Body of pancreas (tissue), 4 donors: Measurements from ENCODE around the gene MAPK8. TPM values are rescaled to one million over a fixed set of nuclear protein-coding genes. Genes with fewer than 3 reads are reported as not detected.
"Not testable (repeated sequence)": the region's sequence is repeated elsewhere in the genome, so short reads cannot be mapped to it uniquely, and the experiment has no call there.

Source experiments
- ATAC-seq: fragments of 150-250 bp; one replicate; pipeline ENCODE4 v1.9.1; 2016
- DNase-seq, 4 donors: peaks; one replicate each; pipeline ENCODE4 v3.0.0-alpha.2; 2019
- H3K27ac ChIP-seq, 4 donors: fragments of 200-600 bp; sonication (generic); 1 replicate in 3 of 4; 2 replicates in 1 of 4; pipeline versions ENCODE4 v1.5.1 to v1.6.1; 2016 to 2019; ENCODE audit warnings: mild to moderate bottlenecking in 1 of 4, mixed read lengths in 1 of 4, moderate library complexity in 1 of 4
- H3K27me3 ChIP-seq, 2 donors: fragments of 200-600 bp; sonication (generic); one replicate each; pipeline ENCODE4 v1.6.0; 2016; ENCODE audit warnings: mild to moderate bottlenecking in 1 of 2
- H3K36me3 ChIP-seq, 2 donors: fragments of 200-600 bp; sonication (generic); replicated peaks in 1 of 2; 2 replicates each; pipeline ENCODE4 v1.5.1; 2016; ENCODE audit warnings: low read depth in 2 of 2; ENCODE audit not compliant: insufficient read depth in 1 of 2
- H3K4me1 ChIP-seq: fragments of 200-600 bp; sonication (generic); one replicate; pipeline ENCODE4 v1.6.0; 2016
- H3K4me3 ChIP-seq, 2 donors: fragments of 200-600 bp; sonication (generic); 1 replicate in 1 of 2; 2 replicates in 1 of 2; pipeline ENCODE4 v1.5.1; 2016 to 2019
- H3K9me3 ChIP-seq, 3 donors: fragments of 200-600 bp; sonication (generic); 1 replicate in 2 of 3; 2 replicates in 1 of 3; pipeline ENCODE4 v1.5.1; 2016
- CTCF ChIP-seq, 7 experiments: fragments of 450-650 bp in 4 of 7; fragments of 200-600 bp in 3 of 7; sonication (generic) in 3 of 7; IDR thresholded peaks; one replicate each; pipeline ENCODE4 v1.5.1; 2016 to 2019; ENCODE audit warnings: antibody characterized with exemption in 7 of 7
- POLR2A ChIP-seq, 3 donors: fragments of 450-650 bp; IDR thresholded peaks; one replicate each; pipeline ENCODE4 v1.6.1; 2016; ENCODE audit warnings: antibody characterized with exemption in 3 of 3, mild to moderate bottlenecking in 2 of 3
- WGBS, 2 donors: methylation state at CpG; one replicate each; pipeline ENCODE4 v1.1.5; 2017; 5-methylcytosine and 5-hydroxymethylcytosine counted together
- intact Hi-C: fragments of 100-400 bp; cut with DNase I; formaldehyde crosslinking; loops from one replicate; pipeline ENCODE4 v1.15.1; 2023
- total RNA-seq, 2 donors: library from RNA; depleted of rRNA; stranded (reverse); fragments of >200 nt; gene quantifications; one replicate each; pipeline ENCODE4 v1.1.0, GENCODE V29; 2016

MAPK8 gene
- total RNA-seq, 2 donors from 2014 or later: 16.1 to 22.7 TPM

- intact Hi-C loops: no loop called here
- ATAC-seq (no peak), DNase-seq (no peak)
- no peak overlapping the region for H3K27ac ChIP-seq
- no peak overlapping the region for H3K4me3 ChIP-seq
- TF ChIP-seq POLR2A (IDR thresholded peaks at IDR 0.05) (no peak), CTCF (IDR thresholded peaks at IDR 0.05) (no peak)
- no peaks in the 10 kb centered on the region for H3K27me3 ChIP-seq
- no peaks in the 10 kb centered on the region for H3K9me3 ChIP-seq
- H3K36me3 ChIP-seq: no peaks in the 10 kb centered on the region
- 89 to 90% methylated on average over 4 of the region's 4 CpGs for WGBS, 2 donors
- H3K4me1 ChIP-seq: peaks cover 4% of the 10 kb centered on the region
Observed at GRCh38 chr10:48419714-48420113, 113.2 kb downstream of the MAPK8 start.

- WGBS, 2 donors: 88 to 95% methylated on average over 2 of the region's 2 CpGs
- H3K27ac ChIP-seq, H3K27me3 ChIP-seq, ATAC-seq, H3K4me1 ChIP-seq, intact Hi-C loops, H3K9me3 ChIP-seq, DNase-seq, H3K36me3 ChIP-seq, H3K4me3 ChIP-seq: not testable (repeated sequence)
Observed at GRCh38 chr10:48421862-48422261, 115.4 kb downstream of the MAPK8 start.

- H3K9me3 ChIP-seq: no peaks in the 10 kb centered on the region
- 94 to 95% methylated on average over 4 of the region's 4 CpGs for WGBS, 2 donors
- H3K27ac ChIP-seq: no peak overlapping the region
- intact Hi-C loops: no loop called here
- no peak overlapping the region for H3K4me3 ChIP-seq
- no peaks in the 10 kb centered on the region for H3K36me3 ChIP-seq
- no peaks in the 10 kb centered on the region for H3K4me1 ChIP-seq
- no peak for TF ChIP-seq POLR2A (IDR thresholded peaks at IDR 0.05)
- TF ChIP-seq CTCF (IDR thresholded peaks at IDR 0.05): no peak
- no peaks in the 10 kb centered on the region for H3K27me3 ChIP-seq
- ATAC-seq: no peak
- no peak for DNase-seq
Observed at GRCh38 chr10:48423884-48424283, 117.4 kb downstream of the MAPK8 start.

GRCh38 chr10:48428896-48429295 lies 122.4 kb downstream of the MAPK8 start:
- H3K4me3 ChIP-seq: no peak overlapping the region
- no peak for DNase-seq
- intact Hi-C loops: no loop called here

GRCh38 chr10:48429309-48429708 lies 122.8 kb downstream of the MAPK8 start:
- ATAC-seq (no peak), DNase-seq (no peak)
- Histone ChIP-seq H3K27me3 (no peaks in the 10 kb centered on the region), H3K36me3 (no peaks in the 10 kb centered on the region), H3K4me3 (no peak overlapping the region), H3K27ac (no peak overlapping the region), H3K4me1 (no peaks in the 10 kb centered on the region), H3K9me3 (no peaks in the 10 kb centered on the region)
- intact Hi-C loops: no loop called here
- WGBS, 2 donors: 90 to 96% methylated on average over 1 of the region's 1 CpG
- TF ChIP-seq CTCF (IDR thresholded peaks at IDR 0.05) (no peak), POLR2A (IDR thresholded peaks at IDR 0.05) (no peak)

More at GRCh38 chr10:48428896-48429295, 122.4 kb downstream of the MAPK8 start:
- Histone ChIP-seq H3K9me3 (no peaks in the 10 kb centered on the region), H3K36me3 (no peaks in the 10 kb centered on the region), H3K4me1 (no peaks in the 10 kb centered on the region), H3K27me3 (no peaks in the 10 kb centered on the region), H3K27ac (no peak overlapping the region)
- no peak for TF ChIP-seq POLR2A (IDR thresholded peaks at IDR 0.05)
- TF ChIP-seq CTCF (IDR thresholded peaks at IDR 0.05): no peak
- 95 to 97% methylated on average over 3 of the region's 3 CpGs for WGBS, 2 donors
- no peak for ATAC-seq
